Thoracic aorta (tissue), 2 donors: ENCODE data around the gene CCL22. TPM values are rescaled to one million over a fixed set of nuclear protein-coding genes. Genes with fewer than 3 reads are reported as not detected.
"Not testable (repeated sequence)": the region's sequence is repeated elsewhere in the genome, so short reads cannot be mapped to it uniquely, and the experiment has no call there.

Source experiments
- ATAC-seq: fragments of 150-250 bp; one replicate; pipeline ENCODE4 v1.8.0; 2017; ENCODE audit warnings: low read depth; ENCODE audit not compliant: insufficient number of reproducible peaks, low FRiP score
- DNase-seq: peaks from one replicate; pipeline ENCODE4 v3.0.0-alpha.2; 2020; ENCODE audit warnings: low spot score
- H3K27ac ChIP-seq, 2 donors: fragments of 200-600 bp; sonication (generic); 1 replicate in 1 of 2; 2 replicates in 1 of 2; pipeline ENCODE4 v1.5.1; 2016; ENCODE audit warnings: mild to moderate bottlenecking in 2 of 2, moderate library complexity in 2 of 2
- H3K27me3 ChIP-seq: fragments of 200-600 bp; sonication (generic); replicated peaks from 2 replicates; pipeline ENCODE4 v1.6.0; 2016; ENCODE audit warnings: mild to moderate bottlenecking; ENCODE audit not compliant: insufficient read depth
- H3K36me3 ChIP-seq: fragments of 200-600 bp; sonication (generic); one replicate; pipeline ENCODE4 v1.5.1; 2016
- H3K4me1 ChIP-seq, 2 donors: fragments of 200-600 bp; sonication (generic); 1 replicate in 1 of 2; 2 replicates in 1 of 2; pipeline versions ENCODE4 v1.5.1 to v1.6.0; 2016; ENCODE audit warnings: low read depth in 2 of 2, mild to moderate bottlenecking in 1 of 2; ENCODE audit not compliant: control insufficient read depth in 1 of 2
- H3K4me3 ChIP-seq: fragments of 200-600 bp; sonication (generic); 2 replicates; pipeline ENCODE4 v1.5.1; 2016; ENCODE audit warnings: mild to moderate bottlenecking
- H3K9me3 ChIP-seq: fragments of 200-600 bp; sonication (generic); 2 replicates; pipeline ENCODE4 v1.5.1; 2016
- total RNA-seq, 2 donors: library from RNA; depleted of rRNA; stranded (reverse); fragments of >200 nt; gene quantifications; one replicate each; pipeline versions ENCODE4 v1.1.0 to v1.2.3, GENCODE V29; 2016
- TF ChIP-seq, protein P1 (sequence below): fragments of 200-600 bp; sonication (generic); IDR thresholded peaks from one replicate; pipeline ENCODE4 v1.5.1; 2019; ENCODE audit warnings: antibody characterized with exemption

Gene CCL22
- total RNA-seq, 2 donors from 2014 or later: not detected

DNA sequence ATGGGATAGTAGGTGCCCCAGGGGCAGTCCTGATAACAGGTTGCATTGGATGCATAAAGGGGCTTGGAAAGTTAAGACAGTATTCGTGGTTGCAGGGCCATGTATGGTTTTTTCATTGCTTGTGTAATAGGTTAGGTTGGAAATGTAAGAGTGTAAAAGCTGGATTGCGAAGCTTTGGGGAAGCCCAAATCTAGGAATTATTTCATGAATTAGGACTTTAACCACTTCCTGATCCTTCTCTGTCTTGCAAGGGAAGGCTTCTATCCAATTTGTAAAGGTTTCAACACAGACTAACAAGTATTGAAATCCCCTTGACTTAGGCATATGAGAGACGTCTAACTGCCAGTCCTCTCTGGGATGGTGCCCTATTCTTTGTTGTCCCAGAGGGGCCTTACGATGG, 38.2 kb downstream of the CCL22 start:
- H3K27me3 ChIP-seq: no peaks in the 10 kb centered on the region
- DNase-seq (no peak), ATAC-seq (no peak)
- no peaks in the 10 kb centered on the region for H3K36me3 ChIP-seq
- no peak overlapping the region for H3K4me3 ChIP-seq
- no peaks in the 10 kb centered on the region for H3K4me1 ChIP-seq
- TF ChIP-seq, protein P1, sequence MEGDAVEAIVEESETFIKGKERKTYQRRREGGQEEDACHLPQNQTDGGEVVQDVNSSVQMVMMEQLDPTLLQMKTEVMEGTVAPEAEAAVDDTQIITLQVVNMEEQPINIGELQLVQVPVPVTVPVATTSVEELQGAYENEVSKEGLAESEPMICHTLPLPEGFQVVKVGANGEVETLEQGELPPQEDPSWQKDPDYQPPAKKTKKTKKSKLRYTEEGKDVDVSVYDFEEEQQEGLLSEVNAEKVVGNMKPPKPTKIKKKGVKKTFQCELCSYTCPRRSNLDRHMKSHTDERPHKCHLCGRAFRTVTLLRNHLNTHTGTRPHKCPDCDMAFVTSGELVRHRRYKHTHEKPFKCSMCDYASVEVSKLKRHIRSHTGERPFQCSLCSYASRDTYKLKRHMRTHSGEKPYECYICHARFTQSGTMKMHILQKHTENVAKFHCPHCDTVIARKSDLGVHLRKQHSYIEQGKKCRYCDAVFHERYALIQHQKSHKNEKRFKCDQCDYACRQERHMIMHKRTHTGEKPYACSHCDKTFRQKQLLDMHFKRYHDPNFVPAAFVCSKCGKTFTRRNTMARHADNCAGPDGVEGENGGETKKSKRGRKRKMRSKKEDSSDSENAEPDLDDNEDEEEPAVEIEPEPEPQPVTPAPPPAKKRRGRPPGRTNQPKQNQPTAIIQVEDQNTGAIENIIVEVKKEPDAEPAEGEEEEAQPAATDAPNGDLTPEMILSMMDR: no peak
- no peaks in the 10 kb centered on the region for H3K9me3 ChIP-seq
- H3K27ac ChIP-seq: no peak overlapping the region

DNA sequence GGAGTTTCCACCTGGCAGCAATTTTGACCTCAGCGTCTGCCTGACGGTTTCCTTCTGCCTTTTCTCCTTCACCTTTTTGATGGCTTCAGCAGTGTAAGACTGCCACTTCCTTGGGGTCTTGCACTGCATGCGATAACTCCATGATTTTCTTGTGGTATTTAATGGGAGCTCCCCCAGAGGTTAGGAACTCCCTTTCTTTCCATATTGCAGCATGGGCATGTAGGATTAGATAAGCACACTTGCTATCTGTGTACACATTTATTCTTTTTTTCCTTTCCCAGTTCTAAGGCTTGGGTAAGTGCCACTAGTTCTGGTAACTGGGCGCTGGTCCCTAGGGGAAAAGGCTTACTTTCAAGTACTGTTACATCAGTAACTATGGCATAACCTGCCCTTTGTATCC, 38.9 kb downstream of the CCL22 start:
- H3K9me3 ChIP-seq, H3K27me3 ChIP-seq, H3K27ac ChIP-seq, DNase-seq, H3K36me3 ChIP-seq, H3K4me1 ChIP-seq, H3K4me3 ChIP-seq, ATAC-seq: not testable (repeated sequence)

DNA sequence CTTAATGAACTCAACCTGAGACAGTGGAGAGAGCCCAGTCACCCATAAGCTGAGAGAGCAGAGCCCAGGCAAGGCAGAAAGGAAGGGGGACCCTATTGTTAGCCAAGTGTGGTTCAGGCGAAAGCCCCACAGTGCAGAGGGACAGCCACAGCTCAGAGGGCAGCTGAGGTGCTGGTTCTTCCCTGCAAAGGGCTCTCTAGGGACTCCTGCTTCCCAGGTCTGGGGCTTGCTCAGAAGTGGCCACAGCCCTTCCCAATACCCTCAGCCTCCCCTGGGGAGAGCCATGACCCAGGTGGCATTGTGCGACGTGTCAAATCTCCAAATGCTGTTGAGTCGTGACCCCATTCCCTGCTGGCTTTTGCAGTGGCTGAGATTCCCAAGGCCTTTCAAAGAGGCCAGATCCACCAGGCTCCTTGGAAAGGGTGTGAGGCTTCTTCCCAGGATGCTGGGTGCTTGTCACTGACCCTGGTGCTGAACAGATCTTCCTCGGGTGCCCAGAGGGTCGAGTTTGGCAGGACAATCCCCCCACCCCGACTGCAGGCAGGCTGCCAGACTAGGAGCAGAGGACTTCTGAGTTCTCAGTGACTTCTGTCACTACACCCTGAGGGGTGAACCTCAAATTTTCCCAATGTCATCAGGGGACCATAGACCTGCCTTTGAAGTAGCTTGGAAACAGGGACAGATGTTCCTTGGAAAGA, 43.5 kb downstream of the CCL22 start:
- H3K27me3 ChIP-seq: no peaks in the 10 kb centered on the region
- peaks cover 0 to 8% of the 10 kb centered on the region in 2 donors for H3K4me1 ChIP-seq
- no peaks in the 10 kb centered on the region for H3K36me3 ChIP-seq
- no peak for ATAC-seq
- no peak for DNase-seq
- no peak overlapping the region for H3K4me3 ChIP-seq
- H3K27ac ChIP-seq: no peak overlapping the region
- no peaks in the 10 kb centered on the region for H3K9me3 ChIP-seq
- TF ChIP-seq, protein P1: no peak

DNA sequence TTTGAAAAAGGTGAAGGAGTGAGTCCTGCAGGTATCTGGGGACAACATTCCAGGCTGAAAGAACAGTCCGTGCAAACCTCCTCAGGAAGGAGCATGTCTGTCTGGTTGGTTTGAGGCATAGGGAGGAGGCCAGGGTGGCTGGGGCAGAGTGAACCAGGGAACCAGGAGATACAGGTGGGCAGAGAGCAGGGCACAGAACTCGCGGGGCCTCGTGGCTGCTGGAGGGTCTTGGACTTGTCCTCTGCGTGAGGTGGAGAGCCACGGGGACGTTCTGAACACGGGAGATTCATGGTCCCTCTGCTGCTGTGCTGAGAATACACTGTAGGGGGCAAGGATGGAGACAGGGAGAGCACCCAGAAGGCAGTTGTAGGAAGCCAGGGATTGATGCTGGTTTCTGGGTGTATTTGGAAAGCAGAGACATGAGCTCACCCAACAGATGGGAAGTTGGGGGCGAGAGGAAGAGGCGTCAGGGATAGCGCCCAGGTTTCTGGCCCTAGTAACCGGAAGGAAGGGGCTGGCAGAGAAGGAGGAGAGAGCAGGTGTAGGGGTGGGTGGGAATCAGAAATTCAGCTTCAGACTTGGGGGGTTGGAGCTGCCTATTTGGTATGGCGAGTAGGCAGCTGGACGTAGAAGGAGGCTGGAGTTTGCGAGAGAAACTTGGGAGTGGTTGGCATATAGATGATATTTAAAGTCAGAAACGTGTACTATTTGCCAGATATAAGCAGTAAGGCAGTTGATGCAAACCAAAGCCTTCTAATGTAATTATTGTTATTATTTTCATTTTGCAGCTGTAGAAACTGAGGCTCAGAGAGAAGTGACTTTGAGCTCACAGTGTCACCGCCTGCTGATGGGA, 45.6 kb downstream of the CCL22 start, which contains the start of gene CCL17:
CCL17 (plus strand) TSS at position 803 of the 853 bp plus-strand sequence. CDS start 9,166 bp downstream, outside the sequence.
- Histone ChIP-seq H3K4me1 (peaks cover 0 to 8% of the 10 kb centered on the region in 2 donors), H3K27me3 (no peaks in the 10 kb centered on the region), H3K4me3 (no peak within 1 kb of the TSS), H3K36me3 (no peaks in the 10 kb centered on the region), H3K27ac (no peak within 1 kb of the TSS), H3K9me3 (no peaks in the 10 kb centered on the region)
- TF ChIP-seq, protein P1: no peak
- DNase-seq: no peak
- no peak for ATAC-seq

DNA sequence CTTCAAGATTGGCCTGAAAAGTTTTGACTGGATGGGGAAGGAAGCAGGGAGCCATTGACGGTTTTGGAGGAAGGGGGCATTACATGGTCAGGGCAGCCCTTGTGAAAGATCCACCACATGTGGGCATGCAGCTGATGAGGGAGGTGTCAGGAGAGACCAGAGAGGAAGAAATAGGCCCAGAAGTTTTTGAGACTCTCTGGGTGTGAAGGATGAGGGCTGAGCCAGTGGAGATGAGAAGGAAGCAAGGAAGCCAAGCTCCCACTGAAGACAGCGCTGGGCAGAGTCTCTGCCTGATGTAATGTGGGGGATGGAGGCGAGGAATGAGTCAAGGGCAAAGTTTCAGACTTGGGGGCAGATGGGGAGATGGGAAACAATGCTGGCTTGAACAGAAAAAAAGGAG, 46.5 kb downstream of the CCL22 start:
- Histone ChIP-seq H3K4me3 (no peak overlapping the region), H3K27ac (no peak overlapping the region), H3K9me3 (no peaks in the 10 kb centered on the region), H3K27me3 (no peaks in the 10 kb centered on the region), H3K36me3 (no peaks in the 10 kb centered on the region), H3K4me1 (peaks cover 0 to 13% of the 10 kb centered on the region in 2 donors)
- TF ChIP-seq, protein P1: no peak
- DNase-seq (no peak), ATAC-seq (no peak)
